SU-DHL-6 (cell line): Measurements from ENCODE around the gene TGOLN2.

Source experiments
- H2AFZ ChIP-seq: fragments of 200-600 bp; sonication (generic); 2 replicates; pipeline ENCODE4 v1.6.1; 2014; ENCODE audit warnings: low read depth, mild to moderate bottlenecking, moderate library complexity, mixed read lengths, antibody characterized with exemption, low read length; ENCODE audit not compliant: severe bottlenecking
- H3F3A ChIP-seq: fragments of 200-600 bp; shearing (Covaris generic); 2 replicates; pipeline ENCODE4 v1.6.0; 2016; ENCODE audit warnings: antibody characterized with exemption, mild to moderate bottlenecking; ENCODE audit not compliant: insufficient read depth
- H3K27ac ChIP-seq: fragments of 200-600 bp; sonication (generic); 2 replicates; pipeline ENCODE4 v1.5.1; 2016; ENCODE audit warnings: low read depth, mild to moderate bottlenecking, low read length, moderate library complexity, mixed read lengths
- H3K27me3 ChIP-seq: fragments of 200-600 bp; sonication (generic), shearing (Covaris generic); 2 replicates; pipeline ENCODE4 v1.6.0; 2014; ENCODE audit warnings: mild to moderate bottlenecking, low read length
- H3K36me3 ChIP-seq: fragments of 200-600 bp; sonication (generic); 2 replicates; pipeline ENCODE4 v1.6.1; 2014; ENCODE audit warnings: mild to moderate bottlenecking, low read length, mixed read lengths
- H3K4me2 ChIP-seq: fragments of 300-600, 200-600 bp; shearing (Covaris generic), sonication (generic); 2 replicates; pipeline ENCODE4 v1.6.0; 2014; ENCODE audit warnings: low read length, low read depth, mild to moderate bottlenecking; ENCODE audit not compliant: poor library complexity, severe bottlenecking
- H3K4me3 ChIP-seq: fragments of 200-600 bp; sonication (generic); 2 replicates; pipeline ENCODE4 v1.5.1; 2014; ENCODE audit warnings: antibody characterized with exemption, low read length, mild to moderate bottlenecking, mixed read lengths; ENCODE audit not compliant: insufficient read depth, poor library complexity, severe bottlenecking
- H3K79me2 ChIP-seq: fragments of 200-600 bp; sonication (generic); 2 replicates; pipeline ENCODE4 v1.6.1; 2014; ENCODE audit warnings: mild to moderate bottlenecking, low read length, moderate library complexity; ENCODE audit not compliant: insufficient read depth
- H3K9ac ChIP-seq: fragments of 200-600 bp; sonication (generic); 2 replicates; pipeline ENCODE4 v1.7.0; 2014; ENCODE audit warnings: mild to moderate bottlenecking, low read length
- H3K9me2 ChIP-seq: fragments of 200-600 bp; sonication (generic); replicated peaks from 2 replicates; pipeline ENCODE4 v1.6.1; 2014; ENCODE audit warnings: low read length; ENCODE audit not compliant: insufficient read depth
- H3K9me3 ChIP-seq: fragments of 200-600 bp; sonication (generic); 2 replicates; pipeline ENCODE4 v1.6.1; 2014; ENCODE audit warnings: low read length, mixed read lengths; ENCODE audit not compliant: insufficient read depth
- H4K20me1 ChIP-seq: fragments of 200-600 bp; sonication (generic); 2 replicates; pipeline ENCODE4 v1.6.1; 2014; ENCODE audit warnings: low read depth, mild to moderate bottlenecking, antibody characterized with exemption, low read length, moderate library complexity, mixed read lengths
- CTCF ChIP-seq: fragments of 200-600 bp; sonication (generic); IDR thresholded peaks from one replicate; pipeline ENCODE4 v1.5.1; 2017; ENCODE audit warnings: antibody characterized with exemption, mild to moderate bottlenecking, low read length, moderate library complexity; ENCODE audit not compliant: insufficient read depth, poor library complexity, severe bottlenecking
- EZH2phosphoT487 ChIP-seq: fragments of 200-600 bp; sonication (generic), shearing (Covaris generic); conservative IDR thresholded peaks from 2 replicates; pipeline ENCODE4 v1.6.1; 2018; ENCODE audit warnings: mild to moderate bottlenecking, antibody characterized with exemption, low read length, moderate library complexity, mixed read lengths

Gene TGOLN2

GRCh38 chr2:85276571-85277118, 51.1 kb downstream of the TGOLN2 start:
- H3K9me2 ChIP-seq, result no peaks in the 10 kb centered on the region
- TF ChIP-seq EZH2phosphoT487 (no peak), CTCF (no peak)
- no peaks in the 10 kb centered on the region for H3K27me3 ChIP-seq
- H3K9ac ChIP-seq, result no peak overlapping the region
- no peak overlapping the region for H3K4me2 ChIP-seq
- no peaks in the 10 kb centered on the region for H3F3A ChIP-seq
- no peaks in the 10 kb centered on the region for H4K20me1 ChIP-seq
- H3K9me3 ChIP-seq, result no peaks in the 10 kb centered on the region
- H2AFZ ChIP-seq, result no peak overlapping the region
- no peaks in the 10 kb centered on the region for H3K36me3 ChIP-seq
- H3K79me2 ChIP-seq, result no peaks in the 10 kb centered on the region
- H3K4me3 ChIP-seq, result no peak overlapping the region
- no peak overlapping the region for H3K27ac ChIP-seq

DNA sequence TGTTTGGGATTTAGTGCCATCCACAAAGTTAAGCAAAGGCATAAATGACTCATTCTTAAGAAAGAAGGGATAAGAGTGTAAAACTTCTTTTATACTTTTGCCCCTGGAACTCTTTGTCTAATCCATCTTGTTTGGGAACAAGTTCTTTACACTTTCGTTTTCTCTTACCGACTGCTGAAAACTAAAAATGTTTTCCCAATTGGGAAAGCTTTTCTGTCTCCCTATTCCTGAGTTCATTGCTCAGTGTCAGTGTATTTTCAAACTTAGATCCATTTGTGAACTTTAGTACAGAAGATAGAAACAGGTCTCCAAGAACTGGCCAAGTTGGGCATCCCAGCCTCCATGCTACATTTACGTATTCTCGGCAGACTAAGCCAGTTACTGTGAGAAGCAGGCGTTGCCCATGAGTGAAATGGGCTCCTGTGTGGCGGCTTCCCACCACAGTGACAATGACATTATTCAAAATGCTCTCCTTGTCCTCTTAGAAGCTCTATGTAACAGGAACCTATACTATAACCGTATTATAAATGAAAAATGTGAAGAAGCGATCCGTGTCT, 51.7 kb downstream of the TGOLN2 start:
- Histone ChIP-seq H3K9me2 (no peaks in the 10 kb centered on the region), H3F3A (no peaks in the 10 kb centered on the region), H2AFZ (no peak overlapping the region), H3K27ac (no peak overlapping the region), H3K9me3 (no peaks in the 10 kb centered on the region), H3K36me3 (no peaks in the 10 kb centered on the region), H3K79me2 (no peaks in the 10 kb centered on the region), H3K4me3 (no peak overlapping the region), H4K20me1 (no peaks in the 10 kb centered on the region), H3K9ac (no peak overlapping the region), H3K4me2 (no peak overlapping the region), H3K27me3 (no peaks in the 10 kb centered on the region)
- no peak for TF ChIP-seq EZH2phosphoT487
- no peak for TF ChIP-seq CTCF

DNA sequence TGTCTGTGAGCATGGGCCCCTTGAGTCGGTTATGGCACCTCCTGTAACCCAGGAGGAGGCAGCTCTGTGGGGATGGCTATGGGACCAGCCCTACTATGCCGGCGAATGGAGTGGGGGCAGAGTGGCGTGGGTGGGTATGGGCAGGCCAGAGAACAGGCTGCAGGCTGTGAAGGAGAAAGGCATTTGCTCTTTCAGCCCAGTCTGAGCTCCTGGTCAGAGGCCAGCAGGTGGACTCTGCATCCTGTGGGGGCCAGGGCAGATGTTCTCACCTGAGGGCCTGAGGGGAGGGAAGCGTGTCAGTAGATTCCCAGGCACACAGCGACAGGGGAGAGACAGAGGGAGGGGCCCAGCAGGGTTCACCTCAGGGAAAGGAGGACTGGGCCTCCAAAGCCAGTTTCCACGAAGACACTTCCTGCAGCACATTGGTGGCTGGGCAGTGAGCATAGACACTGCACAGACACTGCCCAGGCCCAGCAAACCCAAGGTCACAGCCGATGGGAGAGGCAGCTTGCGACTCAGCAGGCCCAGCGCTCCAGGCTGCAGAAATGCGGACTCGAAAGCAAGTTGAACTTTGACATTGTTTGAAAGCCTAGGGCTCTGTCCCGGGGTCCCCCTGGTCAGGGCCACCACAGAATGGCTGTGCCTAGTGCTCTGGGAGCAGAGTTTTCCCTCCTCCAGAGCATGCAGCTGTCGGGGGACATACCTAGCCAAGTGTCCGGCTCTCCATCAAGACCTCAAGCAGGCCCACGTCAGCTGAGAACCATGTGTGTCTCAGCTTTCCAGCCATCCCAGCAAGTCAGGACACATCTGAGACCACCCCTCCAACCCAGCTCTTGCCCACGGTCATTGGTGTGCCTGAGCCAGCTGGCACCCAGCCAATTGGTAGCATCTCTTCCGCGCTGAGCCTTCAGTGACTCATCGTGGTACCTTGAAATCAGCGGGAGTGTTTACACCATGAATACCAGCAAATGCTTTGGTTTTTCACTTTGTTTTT, 53.8 kb downstream of the TGOLN2 start:
- Histone ChIP-seq H4K20me1 (no peaks in the 10 kb centered on the region), H3K4me2 (no peak overlapping the region), H3K9me2 (no peaks in the 10 kb centered on the region), H3K9ac (no peak overlapping the region), H3K4me3 (no peak overlapping the region), H3K9me3 (no peaks in the 10 kb centered on the region), H3F3A (no peaks in the 10 kb centered on the region), H3K36me3 (no peaks in the 10 kb centered on the region), H3K79me2 (no peaks in the 10 kb centered on the region), H3K27me3 (no peaks in the 10 kb centered on the region), H2AFZ (no peak overlapping the region), H3K27ac (no peak overlapping the region)
- TF ChIP-seq EZH2phosphoT487, result no peak
- TF ChIP-seq CTCF, result no peak
